Umbilical cord (tissue), 2 donors: Measurements from ENCODE around the gene TCF7. TPM values are rescaled to one million over a fixed set of nuclear protein-coding genes. Genes with fewer than 3 reads are reported as not detected.

ENCODE experiments used
- DNase-seq: peaks from one replicate; pipeline ENCODE4 v3.0.0-alpha.2; 2015; ENCODE audit warnings: low spot score
- total RNA-seq: library from RNA; depleted of rRNA; stranded (reverse); fragments of >200 nt; gene quantifications from one replicate; pipeline ENCODE4 v1.2.3, GENCODE V29; 2014; ENCODE audit warnings: low replicate concordance; ENCODE audit not compliant: insufficient read depth

Gene TCF7
- 0.96 TPM for total RNA-seq

- DNase-seq: peak; percentile 73
Measured at GRCh38 chr5:134113902-134114875, at the start of gene TCF7. TSS of gene TCF7 (plus strand) at chr5:134114681. CDS start at chr5:134114907, 226 bp downstream.

GRCh38 chr5:134069553-134069952 is 44.9 kb upstream of the TCF7 start:
- DNase-seq: no peak

GRCh38 chr5:134070725-134071613 is 43.5 kb upstream of the TCF7 start:
- DNase-seq: no peak

GRCh38 chr5:134071614-134072207 is 42.8 kb upstream of the TCF7 start:
- DNase-seq: no peak

GRCh38 chr5:134072471-134073210 is 41.8 kb upstream of the TCF7 start:
- DNase-seq: no peak

GRCh38 chr5:134073404-134073803 is 41.1 kb upstream of the TCF7 start:
- DNase-seq: no peak

- no peak for DNase-seq
Measured at GRCh38 chr5:134075102-134075501, 39.4 kb upstream of the TCF7 start.

- DNase-seq: no peak
Measured at GRCh38 chr5:134077926-134078580, 36.4 kb upstream of the TCF7 start.

- no peak for DNase-seq
Measured at GRCh38 chr5:134079748-134080581, 34.5 kb upstream of the TCF7 start.

GRCh38 chr5:134082264-134082992 is 32.1 kb upstream of the TCF7 start:
- no peak for DNase-seq

- DNase-seq: no peak
Measured at GRCh38 chr5:134083517-134083916, 31.0 kb upstream of the TCF7 start.

- no peak for DNase-seq
Measured at GRCh38 chr5:134084022-134084565, 30.4 kb upstream of the TCF7 start.

GRCh38 chr5:134084570-134084969 is 29.9 kb upstream of the TCF7 start:
- DNase-seq: no peak

GRCh38 chr5:134085411-134085810 is 29.1 kb upstream of the TCF7 start:
- DNase-seq: no peak

- no peak for DNase-seq
Measured at GRCh38 chr5:134086225-134086942, 28.1 kb upstream of the TCF7 start.

- no peak for DNase-seq
Measured at GRCh38 chr5:134086943-134087305, 27.6 kb upstream of the TCF7 start.

GRCh38 chr5:134088291-134088690 is 26.2 kb upstream of the TCF7 start:
- DNase-seq: no peak

GRCh38 chr5:134088994-134089560 is 25.4 kb upstream of the TCF7 start:
- no peak for DNase-seq
